Fibroblast of skin of right biceps (primary cell): ENCODE measurements around the gene MYEOV.

Source experiments
- DNase-seq: peaks from one replicate; pipeline ENCODE4 v3.0.0-alpha.2; 2013

The MYEOV gene

DNA sequence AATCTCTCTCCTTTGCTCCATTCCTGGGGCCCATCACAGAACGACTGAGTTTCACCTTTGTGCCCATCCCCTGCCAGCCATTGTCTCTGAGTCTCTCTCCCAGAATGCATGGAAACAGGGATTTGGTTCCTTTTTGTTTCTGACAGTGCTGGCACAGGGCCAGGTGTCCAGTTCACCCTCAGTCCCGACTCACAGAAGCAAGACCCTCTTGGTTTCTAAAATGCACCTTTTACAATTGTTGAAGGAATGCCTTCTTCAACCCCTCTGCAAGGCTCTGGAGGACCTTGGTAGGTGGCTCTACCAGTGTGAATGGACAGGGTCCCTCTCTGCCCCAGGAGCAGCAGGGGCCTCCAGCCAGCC is 5.1 kb upstream of the MYEOV start:
- DNase-seq, result no peak

DNA sequence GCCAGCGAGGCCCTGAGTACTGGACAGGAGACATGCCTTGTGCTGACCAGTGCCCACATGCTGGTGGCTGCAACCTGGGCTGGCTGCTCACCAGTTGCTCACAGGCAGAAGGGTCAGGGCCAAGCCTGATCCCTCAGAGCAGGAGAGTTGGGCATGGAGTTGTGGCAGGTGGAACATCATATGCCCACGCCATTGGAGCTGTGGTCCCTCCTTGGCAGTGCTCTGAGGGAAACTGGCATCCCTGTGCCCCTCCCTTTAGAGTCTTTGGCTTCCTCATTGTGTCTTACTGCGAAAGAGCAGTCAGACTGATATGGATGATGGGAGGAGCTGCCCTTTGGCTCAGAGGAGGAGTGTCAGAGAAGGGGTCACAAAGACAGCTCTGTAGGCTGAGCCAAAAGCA is 3.1 kb upstream of the MYEOV start:
- no peak for DNase-seq

DNA sequence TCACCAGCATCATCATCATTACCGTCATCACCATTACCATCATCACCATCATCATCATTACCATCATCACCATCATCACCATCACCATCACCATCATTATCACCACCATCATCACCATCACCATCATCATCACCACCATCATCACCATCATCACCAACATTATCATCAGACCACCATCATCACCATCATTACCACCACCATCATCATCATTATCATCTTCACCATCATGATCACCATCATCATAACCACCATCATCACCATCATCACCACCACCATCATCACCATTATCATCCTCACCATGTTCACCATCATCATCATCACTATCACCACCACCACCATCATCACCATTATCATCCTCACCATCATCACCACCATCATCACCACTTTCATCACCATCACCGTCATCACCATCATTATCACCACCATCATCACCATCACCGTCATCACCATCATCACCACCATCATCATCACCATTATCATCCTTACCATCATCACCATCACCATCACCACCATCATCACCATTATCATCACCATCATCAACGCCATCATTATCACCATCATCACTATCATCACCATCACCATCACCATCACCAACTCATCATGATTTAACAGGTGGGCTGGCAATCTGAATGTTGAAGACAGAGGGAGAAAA is 2.4 kb upstream of the MYEOV start:
- DNase-seq, result no peak

DNA sequence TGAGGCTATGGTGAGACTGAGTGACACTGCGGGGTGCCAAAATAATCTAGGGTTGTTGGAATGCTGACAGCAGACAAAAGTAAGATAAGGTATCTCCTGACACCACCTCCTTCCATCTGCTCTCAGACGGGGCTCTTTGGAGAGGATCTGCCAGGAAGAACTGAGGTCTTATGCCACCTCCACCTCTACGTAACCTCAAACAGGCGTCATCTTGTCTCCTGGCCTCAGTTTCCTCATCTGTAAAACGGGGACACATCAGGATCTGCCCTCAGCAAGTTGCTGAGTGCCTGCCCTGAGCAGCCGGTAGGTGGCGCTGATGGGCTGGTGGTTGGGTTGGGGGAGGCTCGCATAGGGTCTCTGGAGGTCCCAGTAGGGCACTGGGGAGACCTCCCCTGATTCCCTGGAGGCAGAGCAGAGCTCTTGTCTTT is 1.7 kb upstream of the MYEOV start:
- peak; percentile 22 for DNase-seq

DNA sequence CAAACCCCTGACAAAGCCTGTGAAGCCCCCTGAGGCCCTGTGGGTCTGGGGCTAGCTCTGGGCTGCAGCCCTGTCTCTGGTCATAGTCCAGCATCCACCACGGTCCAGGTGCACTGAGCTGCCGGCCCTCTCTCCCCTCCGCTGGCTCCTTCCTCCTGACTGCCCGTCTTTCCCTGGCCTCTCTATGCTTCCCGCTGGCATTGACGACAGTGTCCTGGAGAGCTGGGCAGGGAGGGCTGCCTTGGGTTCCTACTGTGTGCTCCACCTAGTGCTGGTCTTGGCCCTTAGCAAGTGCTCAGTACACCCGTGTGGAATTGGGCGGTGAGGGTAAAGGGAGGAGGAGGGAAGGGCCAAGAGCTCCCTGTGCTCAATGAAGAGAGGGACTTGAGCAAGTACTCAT is 868 bp upstream of the MYEOV start:
- DNase-seq, result no peak

DNA sequence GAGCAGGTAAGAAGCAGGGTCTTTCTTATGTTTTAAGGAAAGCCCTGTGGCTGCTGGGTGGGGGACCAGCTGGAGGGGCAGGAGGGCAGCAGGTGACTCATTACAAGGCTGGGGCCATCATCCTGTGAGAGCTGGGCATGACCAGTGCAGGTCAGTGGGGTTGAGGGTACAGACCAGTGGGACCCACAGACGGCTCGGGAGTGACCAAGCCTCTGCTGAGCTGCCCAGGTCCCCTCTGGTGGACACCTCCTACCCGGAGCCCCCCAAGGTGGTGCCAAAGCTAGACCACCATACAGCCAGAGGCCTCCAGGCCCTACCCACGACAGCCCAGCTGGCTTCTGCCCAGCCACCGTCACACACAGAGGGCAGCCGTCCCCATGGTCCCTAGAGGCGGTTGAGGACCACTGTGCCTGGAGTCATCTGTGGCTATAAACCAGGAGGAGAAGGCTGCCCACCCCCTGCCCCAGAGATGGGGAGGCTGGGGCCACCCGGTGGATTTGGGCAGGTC is 670 bp downstream of the MYEOV start:
- no peak for DNase-seq

DNA sequence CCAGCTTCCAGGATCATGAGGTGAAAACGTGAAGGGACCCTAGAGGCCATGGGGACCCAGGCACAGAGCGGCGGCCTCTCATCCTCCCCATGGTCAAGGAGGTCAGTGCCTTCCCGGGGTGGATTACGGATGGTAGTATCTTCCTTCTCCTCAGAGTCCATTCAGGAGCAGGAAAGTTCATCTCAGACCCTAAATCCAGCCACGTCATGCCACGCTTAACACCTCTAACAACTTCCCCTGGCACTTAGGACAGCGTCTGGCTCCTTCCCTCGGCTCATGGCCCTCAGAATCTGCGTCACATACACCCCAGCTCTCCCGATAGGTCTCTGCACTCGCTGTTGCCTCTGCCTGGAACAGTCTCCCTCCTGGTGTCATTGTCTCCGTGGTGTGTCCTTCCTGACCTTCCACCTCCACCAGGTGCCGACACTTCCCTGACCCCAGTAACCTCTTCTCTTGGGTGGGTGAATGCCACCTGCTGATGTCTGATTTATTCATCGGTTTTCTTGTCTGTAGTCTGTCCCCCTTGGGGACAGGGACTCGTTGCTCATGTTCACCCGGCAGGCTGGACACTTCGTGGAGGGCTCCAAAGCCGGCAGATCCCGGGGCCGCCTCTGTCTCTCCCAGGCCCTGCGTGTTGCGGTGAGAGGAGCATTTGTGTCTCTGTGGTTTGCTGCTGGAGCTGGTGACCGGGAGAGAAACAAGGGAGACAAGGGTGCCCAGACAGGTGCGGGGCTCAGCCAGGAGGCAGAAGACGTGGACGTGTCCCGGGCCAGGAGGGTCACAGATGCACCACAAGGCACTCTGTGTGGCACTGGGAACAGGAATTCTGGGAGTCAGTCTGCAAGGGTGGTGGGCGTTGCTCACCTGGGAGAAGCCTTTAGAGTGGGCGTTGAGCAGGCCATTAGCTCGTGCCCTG is 1.4 kb downstream of the MYEOV start:
- DNase-seq, result no peak

DNA sequence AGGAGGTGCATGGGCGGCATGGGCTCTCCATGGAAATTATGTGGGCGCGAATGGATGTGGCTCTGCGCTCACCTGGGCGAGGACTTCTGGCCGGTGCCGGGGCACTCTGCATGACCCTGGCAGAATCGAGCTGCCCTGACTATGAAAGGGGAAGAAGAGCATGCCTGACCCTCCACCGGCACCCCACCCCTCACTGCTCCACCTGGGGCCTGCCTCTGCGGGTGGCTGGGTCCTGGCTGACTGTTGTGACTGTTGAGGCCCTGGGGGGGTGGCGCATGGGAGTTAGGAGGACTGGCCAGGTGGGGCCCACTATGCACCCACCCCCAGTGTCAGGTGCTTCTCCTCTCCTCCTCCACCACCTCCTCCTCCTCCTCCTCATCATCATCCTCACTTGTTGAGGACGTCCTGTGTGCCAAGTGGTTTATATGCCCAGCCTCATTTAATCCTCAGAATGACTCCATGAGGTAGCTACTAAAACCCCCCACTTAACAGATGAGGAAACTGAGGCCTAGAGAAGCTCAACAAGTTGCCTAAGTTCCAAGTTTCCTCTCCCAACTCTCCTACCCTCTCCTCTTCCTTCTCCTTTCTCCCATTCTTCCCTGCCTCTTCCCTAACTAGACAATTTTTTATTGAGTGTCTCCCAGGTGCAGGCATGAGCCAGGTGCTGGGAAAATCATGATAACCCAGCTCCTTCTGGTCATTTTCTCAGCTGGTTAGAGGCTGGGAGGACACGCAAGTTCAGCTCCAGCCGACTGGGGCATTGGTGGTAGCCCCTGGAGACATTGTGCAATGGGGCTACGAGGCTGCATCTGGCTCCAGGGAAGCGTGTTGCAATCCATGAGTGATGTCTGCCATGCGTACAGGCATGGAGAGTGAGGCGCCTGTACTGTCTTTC is 2.3 kb downstream of the MYEOV start:
- peak; percentile 63 for DNase-seq

DNA sequence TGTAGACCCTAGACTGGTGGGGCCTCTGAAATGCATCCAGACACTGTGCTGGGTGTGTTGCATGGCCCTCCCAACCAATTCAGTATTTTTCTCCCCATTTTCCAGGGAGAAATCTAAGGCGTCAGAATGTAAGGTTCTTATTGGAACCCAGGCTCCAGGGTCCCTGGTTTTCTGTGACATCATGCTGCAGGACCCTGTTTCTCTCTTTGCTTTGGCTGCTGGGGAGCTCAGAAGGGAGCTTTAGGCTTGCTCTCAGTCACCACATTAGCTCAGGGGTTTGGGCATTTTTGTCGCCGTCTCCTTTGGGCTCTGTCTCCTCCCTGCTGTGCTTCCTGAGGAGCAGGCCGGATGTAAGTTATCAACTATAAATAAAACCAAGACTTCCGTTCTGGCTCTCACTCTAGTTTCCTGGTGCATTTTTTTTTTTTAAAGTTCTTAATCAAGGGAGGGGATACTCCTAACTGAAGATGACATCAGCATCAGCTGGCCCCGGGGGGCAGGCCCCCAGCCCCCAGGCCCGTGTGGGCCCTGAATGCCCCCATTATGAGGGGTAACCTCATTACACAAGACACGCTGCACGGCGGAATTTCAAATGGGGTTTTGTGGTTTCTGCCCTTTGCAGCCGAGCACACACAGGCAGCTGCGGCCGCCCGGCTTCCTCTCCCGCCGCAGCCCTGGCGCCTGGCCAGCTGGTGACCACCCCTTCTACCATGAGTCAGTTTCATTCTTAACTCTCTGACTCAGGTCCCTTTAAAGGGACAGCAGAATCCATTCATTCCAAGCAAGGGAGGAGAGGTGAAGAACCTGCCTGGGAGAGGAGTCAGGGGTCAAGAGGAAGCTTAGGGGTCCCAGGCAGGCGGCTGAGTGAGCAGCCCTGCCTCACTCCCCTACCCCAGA is 3.2 kb downstream of the MYEOV start:
- peak; percentile 100 for DNase-seq

DNA sequence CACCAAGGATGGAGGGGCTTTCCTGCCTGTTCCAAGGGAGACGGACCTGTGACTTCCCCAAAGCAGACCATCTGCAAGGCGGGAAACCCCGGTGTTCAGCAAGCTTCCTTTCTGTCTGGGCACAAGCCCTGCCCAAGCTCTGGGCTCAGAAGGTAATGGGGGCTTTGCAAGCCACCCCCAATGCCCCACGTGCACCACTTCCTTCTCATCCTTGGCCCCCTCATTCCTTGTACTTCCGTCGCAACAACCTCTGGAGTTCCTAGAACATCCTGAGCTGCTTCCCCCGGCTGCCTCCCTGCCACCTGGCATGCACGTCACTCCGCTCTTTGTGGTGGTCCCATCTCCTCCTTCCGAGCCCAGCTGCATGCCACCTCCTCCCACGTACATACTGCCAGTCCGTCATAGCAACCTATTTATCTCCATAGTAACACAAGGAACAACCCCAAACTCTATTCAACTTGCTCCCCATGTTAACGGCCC is 3.9 kb downstream of the MYEOV start:
- DNase-seq, result peak; percentile 42

DNA sequence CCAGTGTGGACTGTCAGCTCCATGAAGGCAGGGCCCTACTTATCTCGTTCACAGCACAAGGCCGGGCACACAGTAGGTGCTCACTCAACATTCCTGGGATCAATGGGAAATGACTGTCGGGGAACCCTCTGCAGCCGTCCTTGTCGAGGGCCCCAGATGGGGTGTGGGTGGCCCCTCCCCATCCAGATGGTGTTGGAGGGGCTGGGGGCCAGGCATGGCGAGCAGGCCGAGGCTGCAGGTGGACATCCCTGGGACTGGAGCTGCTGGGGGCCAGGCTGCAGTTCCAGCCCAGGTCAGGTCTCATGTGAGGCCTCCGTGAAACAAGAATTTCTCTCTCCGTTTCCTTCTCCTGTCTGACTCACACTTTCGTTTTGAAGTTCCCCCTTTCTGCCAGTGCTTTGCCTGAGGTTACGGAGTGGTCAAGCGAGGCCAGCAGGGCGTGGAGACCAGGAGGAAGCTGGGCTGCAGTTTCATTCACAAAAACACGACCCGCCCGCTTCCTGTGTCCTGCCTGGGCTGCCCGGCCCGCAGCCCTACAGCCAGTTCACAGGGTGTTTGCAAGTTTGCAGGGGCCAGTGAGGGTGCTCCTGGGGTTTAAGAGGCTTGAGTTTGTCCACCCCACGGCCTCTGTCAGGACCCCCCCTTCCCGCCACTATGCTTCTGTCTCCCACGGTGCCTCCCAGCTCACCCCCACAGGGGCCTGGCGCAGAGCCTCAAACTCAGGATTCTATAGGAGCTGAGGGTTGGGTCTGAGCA is 4.5 kb downstream of the MYEOV start:
- DNase-seq, result peak; percentile 68

DNA sequence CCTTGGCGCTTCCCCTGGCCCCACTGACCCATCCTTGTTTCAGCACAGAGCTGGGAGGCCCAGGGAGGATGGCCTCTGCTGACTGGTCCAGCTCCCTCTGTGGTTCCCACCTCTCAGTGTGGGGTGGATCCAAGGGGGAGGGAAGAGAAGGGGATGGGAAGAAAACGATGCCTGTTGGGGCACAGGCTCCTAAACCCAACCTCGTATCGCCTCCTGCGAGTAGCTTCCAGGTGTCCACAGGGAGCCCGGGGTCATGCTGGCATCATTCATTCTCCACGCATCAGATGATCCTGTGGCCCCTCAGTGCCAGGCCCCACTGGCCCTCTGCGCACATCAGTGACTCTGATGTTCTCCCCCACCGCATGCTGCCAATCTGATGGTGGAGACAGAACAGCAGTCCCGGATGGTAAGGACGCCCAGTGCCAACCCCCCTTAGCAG is 5.1 kb downstream of the MYEOV start:
- DNase-seq, result no peak

DNA sequence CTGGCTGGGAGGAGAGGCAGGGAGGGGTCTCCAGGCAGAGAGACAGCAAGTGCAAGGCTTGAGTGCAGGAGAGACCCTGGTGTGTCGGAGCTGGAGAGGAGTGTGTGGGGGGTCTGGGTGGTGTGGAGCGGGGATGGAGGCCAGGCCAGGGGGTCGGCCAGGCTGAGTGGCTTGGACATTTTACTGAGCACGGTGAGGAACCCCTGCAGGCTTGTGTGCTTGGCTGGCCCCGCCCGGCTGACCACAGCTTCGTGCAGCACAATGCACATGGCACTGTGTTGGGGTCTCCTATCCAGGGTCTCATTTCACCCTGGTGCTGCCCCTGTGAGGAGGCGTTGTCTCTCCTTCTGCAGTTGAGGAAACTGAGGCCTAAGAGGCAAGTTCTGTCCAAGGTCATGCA is 5.6 kb downstream of the MYEOV start:
- DNase-seq, result no peak

DNA sequence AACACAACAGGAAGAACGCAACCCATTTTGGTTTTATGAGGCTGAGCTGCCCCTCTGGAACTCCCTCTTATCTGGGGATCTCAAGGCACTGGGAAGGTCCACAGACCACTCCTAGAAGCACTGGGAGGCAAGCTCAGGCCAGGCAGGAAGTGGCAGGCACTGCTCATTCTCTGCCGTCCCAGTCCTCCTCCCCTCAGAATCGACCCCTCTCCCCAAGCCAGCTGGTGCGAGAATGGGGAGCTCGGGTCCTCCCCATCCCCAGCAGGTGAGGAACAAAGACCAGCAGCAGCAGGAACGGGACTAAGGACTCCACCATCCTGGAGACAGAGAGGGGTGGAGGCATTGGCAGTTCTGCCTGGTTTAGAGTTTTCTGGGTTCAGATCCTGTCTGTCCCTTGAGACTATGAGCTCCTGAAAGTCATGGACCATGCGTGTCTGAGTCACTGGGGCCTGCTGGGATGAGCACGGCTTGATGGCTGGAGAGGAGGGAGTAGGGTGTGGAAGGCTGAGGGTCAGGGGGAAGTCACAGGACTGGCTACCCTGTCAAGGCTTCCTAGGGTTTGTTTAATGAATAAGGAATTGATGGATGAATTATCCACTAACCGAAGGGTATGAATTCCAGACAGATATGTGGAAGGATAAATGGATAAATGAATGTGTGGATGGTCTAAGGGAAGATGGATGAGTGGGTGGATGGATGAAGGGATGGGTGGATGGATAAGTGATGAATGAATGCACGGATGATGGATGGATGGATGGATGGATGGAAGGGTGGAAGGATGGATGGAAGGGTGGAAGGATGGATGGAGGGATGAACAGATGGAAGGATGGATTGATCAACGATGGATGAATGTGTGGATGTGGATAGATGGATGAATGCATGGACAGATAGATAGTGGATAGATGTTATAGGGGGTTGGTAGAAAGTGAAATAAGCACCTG is 6.4 kb downstream of the MYEOV start:
- DNase-seq, result peak; percentile 75

DNA sequence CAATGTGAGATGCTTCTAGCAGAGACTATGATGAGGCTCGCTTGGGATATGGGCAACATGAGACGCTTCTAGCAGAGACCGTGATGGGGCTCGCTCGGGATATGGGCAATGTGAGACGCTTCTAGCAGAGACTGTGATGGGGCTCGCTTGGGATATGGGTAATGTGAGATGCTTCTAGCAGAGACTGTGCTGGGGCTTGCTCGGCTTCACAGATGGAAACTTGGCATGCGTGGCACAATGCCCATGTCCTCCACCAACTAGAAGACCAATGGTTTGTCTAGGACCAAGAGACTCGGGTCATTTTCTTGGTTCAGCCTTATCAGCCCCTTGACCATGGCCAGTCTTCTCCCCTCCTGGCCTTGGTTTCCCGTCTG is 7.1 kb downstream of the MYEOV start:
- DNase-seq, result no peak

DNA sequence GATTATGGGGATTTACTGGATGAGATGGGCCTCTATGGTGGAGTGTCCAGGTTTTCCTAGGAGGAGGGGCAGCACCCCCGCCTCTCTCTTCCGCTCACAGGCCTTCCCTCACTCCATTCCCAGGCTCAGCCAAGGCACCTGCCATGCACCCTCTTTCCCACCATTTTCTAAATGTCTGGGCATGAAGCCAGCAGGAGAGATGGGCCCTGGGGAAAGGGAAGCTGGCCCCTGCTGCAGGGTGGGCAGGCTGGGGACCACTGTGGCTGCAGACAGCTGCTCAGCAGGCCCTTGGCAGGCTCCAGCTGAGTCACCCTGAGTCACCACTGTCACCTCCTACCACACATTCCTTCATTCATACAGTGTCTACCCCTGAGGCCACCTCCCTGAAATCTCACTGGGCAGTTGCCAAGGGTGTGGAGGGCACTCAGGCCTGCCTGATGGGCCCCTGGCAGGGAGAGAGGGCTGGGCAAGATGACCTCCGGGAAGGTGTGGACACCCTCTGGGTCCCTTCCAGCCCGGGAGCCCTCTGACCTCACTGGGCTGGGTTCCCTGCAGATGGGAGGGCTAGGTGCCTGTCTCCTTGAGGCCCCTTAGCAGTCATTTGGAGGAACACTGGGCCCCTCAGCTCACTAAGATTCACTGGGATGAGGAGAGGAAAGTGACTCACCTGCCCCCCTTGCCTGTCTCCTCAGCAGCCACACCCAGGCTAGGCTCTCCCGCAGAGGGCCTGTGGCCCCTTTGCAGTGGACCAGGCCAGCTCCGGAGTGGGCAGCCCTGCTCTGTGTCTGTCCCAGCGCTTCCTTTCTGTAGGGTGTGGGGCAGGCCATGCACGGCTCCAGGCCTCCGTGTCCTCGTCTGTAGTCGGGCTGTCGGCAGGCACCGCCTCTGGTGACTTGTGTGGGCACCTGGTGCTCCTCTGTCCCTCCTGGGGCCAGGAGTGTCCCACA is 7.8 kb downstream of the MYEOV start:
- DNase-seq, result peak; percentile 95

DNA sequence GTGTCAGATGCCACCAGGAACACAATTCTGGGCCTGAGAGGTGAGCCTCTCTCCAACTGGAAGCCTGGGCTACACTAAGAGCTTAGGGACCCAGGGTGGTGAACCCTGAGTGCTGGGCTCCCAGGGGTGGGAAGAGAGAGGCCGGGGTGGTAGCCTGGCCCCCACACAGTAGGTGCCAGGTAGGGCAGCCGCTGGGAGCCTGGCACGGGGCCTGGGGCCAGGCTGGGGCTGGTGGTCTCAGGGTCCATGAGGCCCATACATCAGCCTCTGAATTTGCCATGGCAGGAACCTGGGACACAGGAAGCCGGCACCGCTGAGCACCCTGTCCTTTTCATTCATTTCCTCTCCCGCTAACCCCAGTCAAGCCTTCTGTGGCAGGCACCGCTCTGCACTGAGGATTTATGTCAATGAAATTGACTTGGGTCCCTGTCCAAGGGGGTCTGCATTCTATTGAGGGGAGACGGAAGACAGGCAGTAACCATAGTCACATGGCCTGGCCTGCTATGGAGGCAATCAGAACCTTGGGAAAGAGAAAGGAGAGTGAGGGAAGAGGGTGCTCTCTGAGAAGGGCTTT is 8.6 kb downstream of the MYEOV start:
- no peak for DNase-seq

DNA sequence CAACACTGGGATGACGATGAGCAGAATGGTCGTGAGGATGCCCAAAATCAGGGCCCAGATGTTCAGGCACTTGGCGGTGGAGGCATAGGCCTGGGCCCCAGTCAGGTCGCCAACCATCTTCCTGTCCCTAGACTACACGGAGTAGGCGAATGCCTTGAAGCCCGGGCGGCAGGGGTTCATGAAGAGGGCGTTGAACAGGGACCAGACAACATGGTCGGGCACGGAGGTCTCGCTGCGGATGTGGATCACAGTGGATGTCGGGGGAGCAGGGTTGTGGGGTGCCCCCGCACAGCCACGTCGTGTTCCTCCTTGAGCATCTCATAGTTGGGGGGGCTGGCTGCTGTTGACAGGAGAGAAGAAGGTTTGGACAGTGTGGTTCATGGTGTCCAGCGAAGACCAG is 9.5 kb downstream of the MYEOV start:
- DNase-seq, result no peak
